EH (cell line): Measurements from ENCODE around the gene SBNO2.
"Not testable (repeated sequence)": the region's sequence is repeated elsewhere in the genome, so short reads cannot be mapped to it uniquely, and the experiment has no call there.

ENCODE experiments used
- DNase-seq: peaks from one replicate; pipeline ENCODE4 v3.0.0-alpha.2; 2015; ENCODE audit warnings: low read depth

The SBNO2 gene

DNA sequence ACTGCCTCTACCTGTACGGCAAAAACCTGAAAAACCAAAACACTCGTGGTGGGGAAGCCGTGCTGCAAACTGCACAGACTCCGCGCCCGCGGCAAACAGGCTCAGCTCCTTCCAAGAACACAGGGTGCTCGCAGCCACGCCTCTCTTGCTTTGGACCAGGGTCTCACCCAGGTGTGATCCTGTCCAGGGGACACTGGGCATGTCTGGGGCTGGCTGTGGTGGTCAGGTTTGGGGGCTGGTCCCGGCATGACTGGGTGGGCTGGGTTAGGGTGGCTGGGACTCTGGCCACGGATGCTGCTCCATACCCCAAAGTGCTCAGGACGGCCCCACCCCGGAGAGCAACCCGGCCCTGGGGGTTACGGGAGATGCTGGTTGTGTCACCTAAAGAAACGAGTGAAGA, 56.4 kb downstream of the SBNO2 start:
- DNase-seq = no peak

DNA sequence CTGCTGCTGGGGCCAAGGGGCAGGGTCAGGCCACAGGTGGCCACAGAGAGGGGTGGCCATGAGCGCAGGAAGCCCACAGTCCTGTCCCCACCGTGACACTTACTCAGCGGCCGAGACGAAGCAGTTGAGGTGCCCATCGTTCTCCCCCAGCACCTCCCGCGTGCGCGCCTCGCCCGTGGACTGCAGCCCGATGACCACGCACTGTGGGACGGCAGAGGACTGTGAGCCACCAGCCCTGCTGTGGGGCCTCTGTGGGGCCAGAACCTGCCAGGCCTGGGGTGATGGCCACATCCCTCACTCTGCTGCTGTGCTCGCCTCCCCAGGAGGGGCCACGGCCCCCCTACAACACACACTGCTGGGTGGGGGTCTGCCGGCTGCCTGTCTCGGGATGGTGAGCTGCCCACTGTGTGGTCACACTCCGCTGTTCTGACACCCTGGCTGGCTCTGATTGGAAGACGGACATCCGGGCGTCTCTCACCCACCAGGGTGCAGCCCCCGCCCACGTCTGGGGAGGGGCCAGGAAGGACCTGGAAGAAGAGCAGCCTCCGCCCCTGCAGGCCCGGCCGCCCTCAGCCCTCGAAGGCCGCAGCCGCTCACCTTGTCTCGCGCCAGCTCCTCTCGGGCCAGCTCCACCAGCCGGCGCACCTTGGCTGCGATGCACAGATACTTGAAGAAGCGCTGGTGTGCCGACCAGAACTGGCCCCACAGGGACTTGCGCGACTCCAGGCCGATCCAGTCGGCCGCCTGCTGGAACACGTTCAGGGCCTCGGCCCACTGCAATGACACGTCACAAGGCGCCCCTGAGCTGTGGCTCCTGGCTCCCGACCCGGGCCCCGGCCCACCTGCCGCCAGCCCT, 57.1 kb downstream of the SBNO2 start:
- DNase-seq = no peak

DNA sequence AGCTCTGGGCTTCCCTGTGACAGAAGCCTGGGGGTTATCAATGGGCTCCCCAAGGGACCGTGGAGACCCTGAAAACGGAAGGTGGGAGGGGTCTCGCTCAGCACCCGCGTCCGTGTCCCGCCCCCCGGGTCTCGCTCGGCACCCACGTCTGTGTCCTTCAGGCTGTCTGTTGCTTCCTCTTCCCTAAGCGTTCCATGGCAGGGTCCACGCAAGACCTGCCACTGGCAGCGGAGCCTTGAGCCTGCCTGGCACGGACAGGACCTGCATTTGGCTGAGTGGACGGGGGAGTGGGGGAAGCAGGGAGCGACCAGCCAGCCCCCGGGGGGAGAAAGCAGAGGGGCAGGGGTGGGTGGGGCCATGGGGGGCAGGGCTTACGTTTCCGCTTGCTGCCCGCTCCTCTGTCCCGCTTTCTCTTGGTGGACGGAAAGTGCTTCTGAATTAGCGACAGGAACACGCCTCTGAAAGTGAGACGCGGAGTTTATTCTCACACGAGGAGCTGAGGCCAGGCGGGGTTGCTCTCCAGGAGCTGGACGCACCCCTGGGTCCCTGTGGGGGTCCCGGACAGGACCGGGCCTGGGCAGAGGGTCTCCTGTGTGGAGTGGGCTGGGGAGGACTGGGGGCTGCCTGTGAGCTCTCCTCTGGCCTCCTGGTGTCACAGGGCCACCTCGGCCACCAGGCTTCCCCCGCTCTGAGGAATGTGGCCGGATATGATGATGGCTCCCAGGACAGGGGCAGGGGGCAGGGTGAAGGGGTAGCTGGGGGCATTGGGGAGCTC, 58.2 kb downstream of the SBNO2 start:
- no peak for DNase-seq

GRCh38 chr19:1114728-1115127, 59.3 kb downstream of the SBNO2 start:
- not testable (repeated sequence) for DNase-seq

GRCh38 chr19:1113986-1114483, 60.0 kb downstream of the SBNO2 start:
- DNase-seq = no peak

DNA sequence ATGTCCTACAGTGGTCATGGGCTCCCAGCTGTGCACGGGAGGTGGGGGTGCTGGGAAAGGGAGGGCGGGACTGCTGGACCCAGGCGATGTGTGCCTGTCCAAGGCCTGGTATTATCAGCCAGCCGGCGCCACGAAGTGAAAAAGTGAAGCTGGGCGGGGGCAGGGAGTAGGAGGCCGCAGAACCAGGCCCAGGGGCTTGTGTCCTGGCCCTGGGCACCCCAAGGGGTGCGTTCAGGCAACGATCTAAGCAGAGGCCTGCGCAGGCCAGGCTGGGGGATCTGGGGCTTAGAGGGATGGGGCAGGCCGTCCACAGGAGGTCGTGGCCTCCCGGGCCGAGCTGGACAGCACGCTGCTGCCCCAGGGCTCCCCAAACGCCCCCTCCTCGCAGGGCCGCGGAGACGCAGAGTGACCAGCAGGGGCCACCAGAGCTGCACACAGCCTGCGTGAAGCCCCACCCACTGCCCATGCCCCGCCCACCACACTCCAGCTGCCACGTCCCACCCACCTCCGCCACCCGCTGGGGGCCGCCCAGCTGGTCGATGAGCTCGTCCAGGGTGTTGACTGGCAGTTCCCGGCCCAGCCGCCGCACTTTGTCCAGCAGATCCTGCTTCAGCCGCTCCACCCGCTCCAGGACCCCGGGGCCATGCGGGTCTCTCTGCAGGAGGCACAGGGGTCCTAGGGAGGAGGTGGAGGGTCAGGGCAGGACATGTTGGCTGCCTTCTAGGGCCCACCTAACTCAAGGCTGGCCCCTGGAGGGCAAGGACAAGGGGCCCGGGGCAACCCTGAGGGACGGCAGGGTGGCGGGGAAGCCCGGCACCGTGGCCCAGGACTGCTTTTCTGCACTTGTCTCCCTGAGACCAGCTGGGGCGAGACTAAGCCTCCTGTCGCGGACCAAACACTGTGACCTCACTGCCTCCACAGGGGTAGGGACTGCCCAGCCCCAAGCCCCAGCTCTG, 60.8 kb downstream of the SBNO2 start:
- peak; percentile 94 for DNase-seq

GRCh38 chr19:1112268-1113029, 61.6 kb downstream of the SBNO2 start:
- no peak for DNase-seq

DNA sequence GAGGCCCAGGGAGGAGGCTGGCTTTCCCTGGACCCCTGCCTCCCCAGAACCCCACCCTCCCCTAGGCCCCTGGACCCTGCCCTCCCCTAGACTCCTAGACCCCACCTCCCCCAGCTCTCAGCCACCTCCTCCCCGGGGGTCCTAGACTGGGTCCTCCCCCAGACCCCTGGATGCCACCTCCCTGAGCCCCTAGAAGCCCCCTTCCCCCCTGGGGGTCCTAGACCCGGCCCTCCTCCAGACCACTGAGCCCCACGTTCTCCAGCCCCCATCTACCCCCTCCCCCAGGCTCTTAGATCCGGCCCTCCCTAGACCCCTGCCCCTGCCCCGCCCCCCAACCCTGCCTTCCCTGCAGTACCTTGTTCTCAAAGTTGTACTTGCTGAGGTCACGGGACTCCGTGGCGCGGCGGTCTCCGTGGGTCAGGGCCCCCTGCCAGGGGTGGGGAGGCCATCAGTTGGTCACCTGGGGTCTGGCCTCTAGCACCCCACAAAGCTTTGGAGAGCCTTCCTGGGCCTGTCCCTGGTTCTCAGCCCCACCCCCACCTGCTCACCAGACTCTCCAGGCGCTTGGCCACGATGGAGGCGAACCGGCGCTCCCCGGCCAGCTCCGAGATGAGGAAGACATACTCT, 62.3 kb downstream of the SBNO2 start:
- DNase-seq = no peak

- DNase-seq = peak; percentile 17
Measured at GRCh38 chr19:1110809-1111640, 63.0 kb downstream of the SBNO2 start.

DNA sequence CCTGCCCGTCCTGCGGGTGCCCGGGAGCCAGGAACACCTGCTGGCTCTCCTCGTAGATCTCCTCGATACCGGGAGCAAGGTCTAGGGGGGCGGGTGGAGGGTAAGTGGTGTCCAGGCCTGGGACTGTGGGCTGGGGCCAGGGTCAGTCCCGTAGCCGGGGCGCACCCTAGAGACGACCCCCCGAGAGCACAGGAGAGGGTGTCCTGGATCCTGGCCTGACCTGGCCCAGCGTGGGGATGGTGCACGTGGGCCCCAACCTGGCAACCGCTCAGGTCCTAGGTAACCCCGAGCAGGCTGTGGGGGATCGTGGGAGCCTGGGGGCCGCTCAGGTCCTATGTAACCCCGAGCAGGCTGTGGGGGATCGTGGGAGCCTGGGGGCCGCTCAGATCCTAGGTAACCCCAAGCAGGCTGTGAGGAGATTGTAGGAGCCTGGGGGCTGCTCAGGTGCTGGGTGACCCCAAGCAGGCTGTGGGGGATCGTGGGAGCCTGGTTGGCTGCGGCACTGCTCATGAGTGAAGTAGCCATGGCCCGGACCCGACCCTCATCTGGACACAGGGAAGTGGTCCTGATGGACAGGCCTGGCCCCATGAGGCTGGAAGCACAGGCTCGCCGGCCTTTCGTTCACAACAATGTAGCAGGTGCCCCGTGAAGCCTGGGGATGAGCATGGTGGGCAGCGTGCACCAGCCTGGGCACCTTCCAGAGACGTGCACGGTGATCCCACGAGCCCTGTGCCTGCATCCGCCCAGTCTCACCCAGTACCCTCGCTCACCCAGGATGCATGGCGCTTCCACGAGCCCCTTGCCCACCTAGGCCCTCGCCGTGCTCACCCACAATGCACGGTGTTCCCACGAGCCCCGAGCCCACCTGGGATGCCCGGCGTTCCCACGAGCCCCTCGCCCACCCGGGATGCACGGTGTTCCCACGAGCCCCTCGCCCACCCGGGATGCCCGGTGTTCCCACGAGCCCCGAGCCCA, 64.1 kb downstream of the SBNO2 start:
- no peak for DNase-seq

- DNase-seq = no peak
Measured at GRCh38 chr19:1109032-1109551, 65.0 kb downstream of the SBNO2 start.

DNA sequence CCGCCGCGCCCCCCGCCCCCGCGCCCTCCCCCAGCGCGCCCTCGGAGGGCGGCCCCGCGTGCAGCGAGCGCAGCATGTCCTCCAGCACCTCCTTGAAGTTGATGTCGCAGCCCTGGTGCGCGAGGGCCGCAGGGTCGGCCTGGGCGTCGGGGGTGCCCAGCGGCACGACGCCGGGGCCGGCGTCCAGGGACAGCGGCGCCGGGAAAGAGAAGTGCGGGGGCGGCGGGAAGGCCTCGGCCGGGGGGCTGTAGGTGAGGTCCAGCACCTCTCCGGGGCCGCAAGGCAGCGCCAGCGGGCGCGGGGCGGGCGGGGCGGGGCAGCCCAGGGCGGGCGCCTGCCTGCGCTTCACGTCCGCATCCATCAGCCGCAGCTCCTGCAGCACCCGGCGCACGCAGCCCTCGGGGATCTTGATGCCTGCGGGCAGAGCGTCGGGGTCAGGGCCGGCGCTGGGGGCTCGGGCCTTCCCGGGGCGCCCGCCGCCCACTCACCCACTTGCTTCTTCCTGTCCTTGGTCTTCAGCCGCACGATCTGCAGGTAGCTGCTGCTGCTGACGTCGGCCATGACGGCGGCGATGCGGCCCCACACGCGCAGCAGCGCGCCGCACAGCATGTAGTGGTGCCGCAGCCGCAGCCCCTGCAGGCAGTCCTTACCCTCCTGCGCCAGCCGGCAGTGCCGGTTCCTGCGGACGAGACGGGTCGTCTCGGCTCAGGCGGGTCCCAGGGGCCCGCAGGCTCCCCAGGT, 65.6 kb downstream of the SBNO2 start:
- DNase-seq = no peak

- DNase-seq = no peak
Measured at GRCh38 chr19:1107661-1108261, 66.3 kb downstream of the SBNO2 start.

DNA sequence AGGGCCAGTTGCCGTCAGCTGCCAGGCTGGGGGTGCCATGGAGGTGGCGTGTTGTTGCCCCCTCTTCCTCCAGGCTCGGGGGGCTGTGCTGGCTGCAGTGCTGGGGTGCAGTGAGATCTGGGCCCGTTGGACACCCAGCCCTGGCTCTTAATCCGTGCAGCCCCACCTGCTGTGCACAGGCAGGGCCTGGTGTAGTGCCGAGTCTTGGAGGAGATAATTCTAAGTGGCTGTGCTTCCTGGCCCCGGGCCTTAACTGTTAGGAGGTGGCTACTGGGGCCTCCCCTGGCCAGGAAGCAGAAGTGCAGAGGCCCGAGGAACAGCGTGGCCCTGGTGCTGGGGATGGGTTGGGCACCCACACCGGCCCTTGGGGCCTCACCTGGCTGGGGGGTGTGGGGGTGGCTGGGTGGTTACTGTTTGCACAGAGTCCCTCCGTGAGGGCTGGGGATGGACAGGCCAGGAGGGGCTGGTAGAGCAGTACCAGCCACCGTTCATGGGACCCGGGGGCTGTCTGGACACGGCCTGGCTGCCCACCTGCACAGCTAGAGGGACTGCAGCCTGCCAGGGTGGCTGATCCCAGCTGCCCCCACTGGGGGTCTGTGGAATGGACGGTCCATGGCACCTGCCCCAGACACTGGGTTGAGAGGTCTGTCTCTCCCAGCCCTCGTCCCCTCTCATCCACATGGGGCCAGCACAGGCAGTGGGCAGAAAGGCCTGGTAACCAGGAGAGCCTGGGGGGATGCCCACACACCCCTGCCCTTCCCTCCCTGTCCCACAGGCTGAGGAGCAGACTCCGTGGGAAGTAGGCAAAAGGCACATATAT, 67.0 kb downstream of the SBNO2 start:
- DNase-seq = peak; percentile 56

DNA sequence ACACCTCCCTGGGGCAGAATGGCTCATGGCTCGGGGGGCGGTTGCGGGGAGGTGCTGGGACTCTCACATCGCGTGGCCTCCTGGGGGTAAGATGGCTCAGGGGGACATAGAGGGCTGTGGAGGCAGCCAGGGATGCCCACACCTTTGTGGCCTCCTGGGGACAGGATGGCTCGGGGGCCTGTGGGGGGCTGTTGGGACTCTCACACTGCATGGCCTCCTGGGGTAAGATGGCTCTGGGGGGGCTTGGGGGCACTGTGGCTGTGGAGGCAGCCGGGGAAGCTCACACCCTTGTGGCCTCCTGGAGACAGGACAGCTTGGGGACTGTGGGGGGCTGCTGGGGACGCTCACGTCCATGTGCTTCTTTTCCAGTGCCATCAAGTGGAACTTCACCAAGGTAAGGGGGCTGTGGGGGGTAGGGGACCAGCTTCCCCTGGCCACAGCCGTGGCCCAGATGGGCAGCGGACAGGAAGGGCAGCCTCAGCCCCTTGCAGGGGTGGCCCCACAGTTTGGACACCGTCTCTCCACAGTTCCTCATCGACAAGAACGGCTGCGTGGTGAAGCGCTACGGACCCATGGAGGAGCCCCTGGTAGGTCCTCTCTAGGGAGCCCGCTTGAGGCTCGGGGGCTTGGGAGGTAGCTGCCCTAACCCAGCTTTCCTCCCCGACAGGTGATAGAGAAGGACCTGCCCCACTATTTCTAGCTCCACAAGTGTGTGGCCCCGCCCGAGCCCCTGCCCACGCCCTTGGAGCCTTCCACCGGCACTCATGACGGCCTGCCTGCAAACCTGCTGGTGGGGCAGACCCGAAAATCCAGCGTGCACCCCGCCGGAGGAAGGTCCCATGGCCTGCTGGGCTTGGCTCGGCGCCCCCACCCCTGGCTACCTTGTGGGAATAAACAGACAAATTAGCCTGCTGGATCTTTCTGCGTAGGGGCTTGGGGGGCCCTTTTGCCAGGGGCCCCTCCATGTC, 67.9 kb downstream of the SBNO2 start:
- no peak for DNase-seq
